A549 (cell line): ENCODE data around the gene TEAD4. TPM values are rescaled to one million over a fixed set of nuclear protein-coding genes. Genes with fewer than 3 reads are reported as not detected.

ENCODE experiments used
- ATAC-seq, 2 experiments: fragments of 200-7000 bp in 1 of 2; fragments of >200 bp in 1 of 2; cut with Nextera tagmentation in 1 of 2; cut with Tn5 transposase in 1 of 2; 3 replicates each; pipeline versions ENCODE4 v1.8.0 to v1.9.1; 2018 to 2020; ENCODE audit warnings: mild to moderate bottlenecking in 1 of 2, moderate library complexity in 1 of 2
- CTCF ChIA-PET: fragments of 300-600 bp; sonication (Branson Sonifier 250); formaldehyde crosslinking; extraction: SDS; loops from one replicate; lab custom pipeline; 2021; ENCODE audit warnings: antibody characterized with exemption, inconsistent platforms; lab: Yijun Ruan, JAX
- POLR2A ChIA-PET: fragments of 350-600 bp; formaldehyde crosslinking; extraction: SDS; loops from one replicate; lab custom pipeline; 2021; ENCODE audit warnings: antibody characterized with exemption, inconsistent platforms; lab: Yijun Ruan, JAX
- DNase-seq, 2 experiments: peaks; one replicate each; pipeline versions ENCODE4 v3.0.0 to v3.0.0-alpha.2; 2011 to 2016; ENCODE audit warnings: low read depth in 1 of 2, low spot score in 1 of 2
- FAIRE-seq: peaks from 2 replicates; lab custom pipeline; 2011; peaks lifted over from hg19 to GRCh38; lab: Jason Lieb, UNC
- H3K27ac ChIP-seq, 2 experiments: fragments of >200 bp; sonication (Bioruptor Twin); formaldehyde crosslinking; 3 replicates each; pipeline ENCODE4 v1.5.1; 2016 to 2017
- H3K4me1 ChIP-seq: fragments of >200 bp; sonication (Bioruptor Twin); formaldehyde crosslinking; 3 replicates; pipeline ENCODE4 v1.6.1; 2016
- H3K4me2 ChIP-seq: fragments of >200 bp; sonication (Bioruptor Twin); formaldehyde crosslinking; 3 replicates; pipeline ENCODE4 v1.6.1; 2016
- H3K4me3 ChIP-seq: fragments of >200 bp; sonication (Bioruptor Twin); formaldehyde crosslinking; 3 replicates; pipeline ENCODE4 v1.5.1; 2016
- H3K9me3 ChIP-seq: fragments of >200 bp; sonication (Bioruptor Twin); formaldehyde crosslinking; 3 replicates; pipeline ENCODE4 v1.6.1; 2016
- ATOH8 ChIP-seq: fragments of 250-450 bp; sonication (Bioruptor Pico); IDR thresholded peaks from 2 replicates; pipeline ENCODE4 v1.5.0; 2020; ENCODE audit warnings: low read depth, mild to moderate bottlenecking, moderate library complexity
- BCL3 ChIP-seq: fragments of >200 bp; sonication (Bioruptor Twin); formaldehyde crosslinking; IDR thresholded peaks from 3 replicates; pipeline ENCODE4 v1.6.1; 2016
- BHLHE40 ChIP-seq: IDR thresholded peaks from 2 replicates; pipeline ENCODE4 v1.6.1; 2012; ENCODE audit warnings: low read depth, low read length, inconsistent platforms
- CBX2 ChIP-seq: fragments of 200-600 bp; sonication (generic); IDR thresholded peaks from 2 replicates; pipeline ENCODE4 v1.6.1; 2016; ENCODE audit warnings: low read depth, mild to moderate bottlenecking, borderline replicate concordance
- CHD2 ChIP-seq: fragments of 150-350 bp; IDR thresholded peaks from 2 replicates; pipeline ENCODE4 v1.6.1; 2014; ENCODE audit warnings: low read length; ENCODE audit not compliant: partially characterized antibody
- CHD4 ChIP-seq: fragments of 200-600 bp; sonication (generic); IDR thresholded peaks from 2 replicates; pipeline ENCODE4 v1.6.1; 2016; ENCODE audit warnings: antibody characterized with exemption, mild to moderate bottlenecking, borderline replicate concordance
- EHF ChIP-seq: fragments of 250-450 bp; sonication (Bioruptor Pico); IDR thresholded peaks from 2 replicates; pipeline ENCODE4 v1.5.0; 2020; ENCODE audit warnings: mild to moderate bottlenecking
- EHMT2 ChIP-seq: fragments of 200-600 bp; sonication (generic); IDR thresholded peaks from 2 replicates; pipeline ENCODE4 v1.6.1; 2016; ENCODE audit warnings: antibody characterized with exemption, low read depth, mild to moderate bottlenecking, moderate library complexity
- ELK1 ChIP-seq: fragments of 150-350 bp; IDR thresholded peaks from 2 replicates; pipeline ENCODE4 v1.6.1; 2014; ENCODE audit warnings: low read depth, mild to moderate bottlenecking, low read length
- EP300 ChIP-seq, 2 experiments: fragments of >200 bp; sonication (Bioruptor Twin); formaldehyde crosslinking; IDR thresholded peaks; 2 replicates in 1 of 2; 3 replicates in 1 of 2; pipeline ENCODE4 v1.6.1; 2016 to 2017
- FOSL2 ChIP-seq, 2 experiments: fragments of 450-650 bp in 1 of 2; fragments of >200 bp in 1 of 2; sonication (Bioruptor Twin) in 1 of 2; formaldehyde crosslinking; IDR thresholded peaks; 2 replicates each; pipeline versions ENCODE4 v1.5.0 to v1.6.1; 2016 to 2020; ENCODE audit warnings: mild to moderate bottlenecking in 1 of 2, moderate library complexity in 1 of 2
- FOXS1 ChIP-seq: fragments of 250-450 bp; sonication (Bioruptor Pico); IDR thresholded peaks from 2 replicates; pipeline ENCODE4 v1.5.0; 2020; ENCODE audit warnings: mild to moderate bottlenecking, moderate library complexity
- HEYL ChIP-seq: fragments of 250-450 bp; sonication (Bioruptor Pico); IDR thresholded peaks from 2 replicates; pipeline ENCODE4 v1.8.0; 2021; ENCODE audit warnings: mild to moderate bottlenecking, moderate library complexity
- HMGXB4 ChIP-seq: fragments of 250-450 bp; sonication (Bioruptor Pico); IDR thresholded peaks from 2 replicates; pipeline ENCODE4 v1.5.0; 2021; ENCODE audit warnings: mild to moderate bottlenecking, moderate library complexity, borderline replicate concordance
- HOXA7 ChIP-seq: fragments of 250-450 bp; sonication (Bioruptor Pico); IDR thresholded peaks from 2 replicates; pipeline ENCODE4 v1.5.0; 2020; ENCODE audit warnings: mild to moderate bottlenecking, moderate library complexity
- JUN ChIP-seq, 2 experiments: fragments of >200 bp; sonication (Bioruptor Twin); formaldehyde crosslinking; IDR thresholded peaks; 2 replicates in 1 of 2; 3 replicates in 1 of 2; pipeline ENCODE4 v1.6.1; 2016 to 2017
- KDM5A ChIP-seq: fragments of 200-600 bp; sonication (generic); IDR thresholded peaks from 2 replicates; pipeline ENCODE4 v1.6.1; 2016; ENCODE audit warnings: antibody characterized with exemption, mild to moderate bottlenecking
- MAZ ChIP-seq: fragments of 150-350 bp; IDR thresholded peaks from 2 replicates; pipeline ENCODE4 v1.6.1; 2014; ENCODE audit warnings: antibody characterized with exemption, low read depth, low read length, borderline replicate concordance
- NPAS2 ChIP-seq: fragments of 250-450 bp; sonication (Bioruptor Pico); IDR thresholded peaks from 2 replicates; pipeline ENCODE4 v1.8.0; 2022; ENCODE audit warnings: mild to moderate bottlenecking, moderate library complexity, borderline replicate concordance
- RAD21 ChIP-seq, 2 experiments: fragments of >200 bp in 1 of 2; sonication (Bioruptor Twin) in 1 of 2; formaldehyde crosslinking in 1 of 2; IDR thresholded peaks in 1 of 2; conservative IDR thresholded peaks in 1 of 2; 2 replicates in 1 of 2; 3 replicates in 1 of 2; pipeline ENCODE4 v1.6.1; 2012 to 2018; ENCODE audit warnings: inconsistent platforms in 1 of 2
- SMC3 ChIP-seq: fragments of >200 bp; sonication (Bioruptor Twin); formaldehyde crosslinking; IDR thresholded peaks from 3 replicates; pipeline ENCODE4 v1.6.1; 2018; ENCODE audit warnings: inconsistent platforms
- SREBF2 ChIP-seq: fragments of 450-650 bp; IDR thresholded peaks from 2 replicates; pipeline ENCODE4 v1.6.1; 2014; ENCODE audit warnings: mild to moderate bottlenecking, moderate library complexity
- ZFP36 ChIP-seq: fragments of 450-650 bp; IDR thresholded peaks from 2 replicates; pipeline ENCODE4 v1.6.1; 2014; ENCODE audit warnings: borderline replicate concordance; ENCODE audit not compliant: partially characterized antibody
- ZNF302 ChIP-seq: fragments of 250-450 bp; sonication (Bioruptor Pico); IDR thresholded peaks from 2 replicates; pipeline ENCODE4 v1.9.0; 2021; ENCODE audit warnings: inconsistent platforms, mild to moderate bottlenecking, moderate library complexity
- WGBS: methylation state at CpG from one replicate; pipeline ENCODE4 v1.1.6; 2017; ENCODE audit errors: missing lambda C conversion rate; 5-methylcytosine and 5-hydroxymethylcytosine counted together
- polyA plus RNA-seq, 4 experiments: library from polyadenylated mRNA; depleted of rRNA in 3 of 4; stranded (reverse); fragments of >200 nt; fragmentation: RNase III in 1 of 4; extraction: RNeasy Plus Mini Kit Qiagen cat#74134 plus additional on column Dnase treatment in 1 of 4; gene quantifications; 2 replicates in 3 of 4; 3 replicates in 1 of 4; pipeline ENCODE4 v1.2.3, GENCODE V29; 2011 to 2017

Gene TEAD4
- polyA plus RNA-seq, 2 of the 4 experiments (the other 2 are of a cell fraction), result 22.6 to 31.8 TPM

GRCh38 chr12:3032770-3033538 is 73.8 kb downstream of the TEAD4 start (continued):
- no peak for TF ChIP-seq MAZ

GRCh38 chr12:3033539-3033867 is 74.3 kb downstream of the TEAD4 start:
- POLR2A ChIA-PET, result no interaction called here
- 85% methylated on average over 8 of the region's 8 CpGs for WGBS
- CTCF ChIA-PET, result interaction anchor here (0.6 to 2.6 kb wide), 30 partner anchors 9 to 297 kb away, joined by 3 to 24 read pairs (median 4); no protein-coding TSS in a partner anchor
- DNase-seq (no peak), FAIRE-seq (no peak), ATAC-seq (no peak)
- Histone ChIP-seq H3K9me3 (no peaks in the 10 kb centered on the region), H3K27ac (no peak overlapping the region), H3K4me2 (no peak overlapping the region), H3K4me1 (no peaks in the 10 kb centered on the region), H3K4me3 (no peak overlapping the region)
- no peak for TF ChIP-seq EHMT2
- TF ChIP-seq SREBF2, result no peak
- no peak for TF ChIP-seq ELK1
- TF ChIP-seq RAD21 (conservative IDR thresholded peaks at IDR 0.05 in 1 of 2, IDR thresholded peaks at IDR 0.05 in 1 of 2), result no peak
- TF ChIP-seq HEYL, result no peak
- TF ChIP-seq JUN (IDR thresholded peaks at IDR 0.05), result no peak
- no peak for TF ChIP-seq BHLHE40
- TF ChIP-seq ZFP36, result no peak
- TF ChIP-seq FOSL2 (IDR thresholded peaks at IDR 0.05), result no peak
- no peak for TF ChIP-seq FOSL2 (CRISPR knock-in tag; IDR thresholded peaks at IDR 0.05)
- TF ChIP-seq HMGXB4 (CRISPR knock-in tag), result no peak
- no peak for TF ChIP-seq CBX2
- TF ChIP-seq ATOH8 (CRISPR knock-in tag), result no peak
- TF ChIP-seq HOXA7 (CRISPR knock-in tag), result no peak
- no peak for TF ChIP-seq CHD4
- TF ChIP-seq MAZ, result no peak
- no peak for TF ChIP-seq NPAS2 (CRISPR knock-in tag)
- TF ChIP-seq FOXS1 (CRISPR knock-in tag), result no peak

- FAIRE-seq (no peak), ATAC-seq (peak; percentile 92 to 95), DNase-seq (peak; percentile 79 to 82)
- ChIA-PET CTCF (interaction anchor here (0.6 to 2.6 kb wide), 40 partner anchors 8 to 298 kb away, joined by 3 to 24 read pairs (median 4); partner anchors contain the start of gene TULP3), POLR2A (interaction anchor here (0.8 kb wide), 1 partner anchor 143 kb away, joined by 3 read pairs; the partner anchor contains the start of gene TULP3)
- Histone ChIP-seq H3K9me3 (no peaks in the 10 kb centered on the region), H3K4me2 (no peak overlapping the region), H3K27ac (no peak overlapping the region), H3K4me3 (no peak overlapping the region), H3K4me1 (no peaks in the 10 kb centered on the region)
- WGBS, result 36% methylated on average over 10 of the region's 10 CpGs
- TF ChIP-seq EHF (no peak), SMC3 (peak; percentile 49; the same call in 2 of the 3 replicates), ZNF302 (CRISPR knock-in tag) (no peak), ELK1 (no peak), CHD4 (no peak), CHD2 (no peak), MAZ (no peak), KDM5A (no peak), EP300 (IDR thresholded peaks at IDR 0.05) (no peak), RAD21 (conservative IDR thresholded peaks at IDR 0.05 in 1 of 2, IDR thresholded peaks at IDR 0.05 in 1 of 2) (peak; percentile 54 to 69), BCL3 (no peak), ATOH8 (CRISPR knock-in tag) (no peak)
These were observed 75.0 kb downstream of the TEAD4 start for GRCh38 chr12:3034067-3034750.
